Neural progenitor cell (in vitro differentiated cells): Measurements from ENCODE around the gene FBLIM1.

Experiments used
- EZH2 ChIP-seq: fragments of 200-600 bp; sonication (generic); IDR thresholded peaks from 2 replicates; pipeline ENCODE4 v1.6.1; 2017; ENCODE audit warnings: antibody characterized with exemption, mild to moderate bottlenecking, moderate library complexity
- TF ChIP-seq, protein P1 (sequence below): fragments of 200-600 bp; sonication (generic); IDR thresholded peaks from 2 replicates; pipeline ENCODE4 v1.5.1; 2017; ENCODE audit warnings: antibody characterized with exemption, mild to moderate bottlenecking

DNA sequence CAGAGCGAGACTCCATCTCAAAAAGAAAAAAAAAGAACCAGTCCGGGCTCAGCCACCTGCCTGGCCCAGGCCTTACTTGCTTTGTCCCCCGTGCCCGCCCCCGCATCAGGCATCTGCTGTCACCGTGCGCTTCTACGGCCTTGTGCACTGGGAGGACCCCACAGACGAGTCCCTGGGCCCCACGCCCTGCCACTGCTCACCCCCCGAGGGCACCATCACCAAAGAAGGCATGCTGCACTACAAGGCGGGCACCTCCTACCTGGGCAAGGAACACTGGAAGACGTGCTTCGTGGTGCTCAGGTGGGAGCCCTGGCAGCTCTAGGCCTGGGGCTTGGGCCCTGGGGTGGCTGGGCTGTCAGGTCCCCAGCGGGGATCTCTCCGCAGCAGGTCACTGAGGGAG lies 28.2 kb upstream of the FBLIM1 start:
- TF ChIP-seq, protein P1, sequence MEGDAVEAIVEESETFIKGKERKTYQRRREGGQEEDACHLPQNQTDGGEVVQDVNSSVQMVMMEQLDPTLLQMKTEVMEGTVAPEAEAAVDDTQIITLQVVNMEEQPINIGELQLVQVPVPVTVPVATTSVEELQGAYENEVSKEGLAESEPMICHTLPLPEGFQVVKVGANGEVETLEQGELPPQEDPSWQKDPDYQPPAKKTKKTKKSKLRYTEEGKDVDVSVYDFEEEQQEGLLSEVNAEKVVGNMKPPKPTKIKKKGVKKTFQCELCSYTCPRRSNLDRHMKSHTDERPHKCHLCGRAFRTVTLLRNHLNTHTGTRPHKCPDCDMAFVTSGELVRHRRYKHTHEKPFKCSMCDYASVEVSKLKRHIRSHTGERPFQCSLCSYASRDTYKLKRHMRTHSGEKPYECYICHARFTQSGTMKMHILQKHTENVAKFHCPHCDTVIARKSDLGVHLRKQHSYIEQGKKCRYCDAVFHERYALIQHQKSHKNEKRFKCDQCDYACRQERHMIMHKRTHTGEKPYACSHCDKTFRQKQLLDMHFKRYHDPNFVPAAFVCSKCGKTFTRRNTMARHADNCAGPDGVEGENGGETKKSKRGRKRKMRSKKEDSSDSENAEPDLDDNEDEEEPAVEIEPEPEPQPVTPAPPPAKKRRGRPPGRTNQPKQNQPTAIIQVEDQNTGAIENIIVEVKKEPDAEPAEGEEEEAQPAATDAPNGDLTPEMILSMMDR, result no peak
- TF ChIP-seq EZH2, result no peak
